22Rv1 (cell line): ENCODE results near the gene MRPS5.

Source experiments
- CTCF ChIP-seq: fragments of 450-650 bp; IDR thresholded peaks from 2 replicates; pipeline ENCODE4 v1.5.1; 2017; ENCODE audit warnings: mild to moderate bottlenecking
- ZFX ChIP-seq: fragments of 450-650 bp; IDR thresholded peaks from 2 replicates; pipeline ENCODE4 v1.6.1; 2017; ENCODE audit warnings: antibody characterized with exemption, borderline replicate concordance

DNA sequence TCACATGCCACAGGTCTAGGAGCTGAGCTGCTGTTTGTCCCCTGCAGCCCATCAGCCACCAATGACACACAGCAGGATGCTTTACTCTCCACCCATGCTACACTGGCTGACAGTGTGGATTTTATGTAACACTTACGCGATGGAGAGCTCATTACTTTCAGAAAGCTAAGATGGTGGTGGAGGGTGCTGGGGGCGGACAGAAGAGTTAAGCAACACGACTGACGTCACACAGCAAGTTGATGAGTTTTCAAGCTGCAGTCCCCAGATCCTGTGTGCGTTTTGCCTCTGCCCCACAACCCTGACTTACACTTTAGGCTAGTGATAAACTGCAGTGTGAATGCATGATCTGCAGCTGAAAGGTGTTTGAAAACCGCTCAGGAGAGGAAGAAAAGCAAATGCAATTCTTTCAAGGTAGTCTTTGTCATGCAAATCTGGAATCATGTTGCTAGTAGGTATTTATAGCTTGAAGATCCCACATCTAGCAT lies 42.4 kb downstream of the MRPS5 start:
- no peak for TF ChIP-seq CTCF
- TF ChIP-seq ZFX = no peak
